GM21786 (cell line): ENCODE results near the gene RB1.
A peak's percentile ranks its signal among the peaks of the same experiment; 100 is the strongest.
"Not testable (repeated sequence)": the region's sequence is repeated elsewhere in the genome, so short reads cannot be mapped to it uniquely, and the experiment has no call there.

ENCODE experiments used
- ATAC-seq: cut with Tn5 transposase; IDR thresholded peaks from one replicate; pipeline ENCODE4 v1.9.1; 2021; ENCODE audit not compliant: unreplicated experiment

The RB1 gene

GRCh38 chr13:48346583-48346982 is 43.0 kb downstream of the RB1 start:
- ATAC-seq: no peak

- no peak for ATAC-seq
Observed at GRCh38 chr13:48349525-48349924, 46.0 kb downstream of the RB1 start.

GRCh38 chr13:48353590-48353989 is 50.0 kb downstream of the RB1 start:
- ATAC-seq: no peak

- not testable (repeated sequence) for ATAC-seq
Observed at GRCh38 chr13:48355524-48355923, 52.0 kb downstream of the RB1 start.

- no peak for ATAC-seq
Observed at GRCh38 chr13:48356750-48357149, 53.2 kb downstream of the RB1 start.

- no peak for ATAC-seq
Observed at GRCh38 chr13:48369988-48370387, 66.4 kb downstream of the RB1 start.

GRCh38 chr13:48370815-48371214 is 67.3 kb downstream of the RB1 start:
- ATAC-seq: no peak

- no peak for ATAC-seq
Observed at GRCh38 chr13:48377857-48378256, 74.3 kb downstream of the RB1 start.

GRCh38 chr13:48380581-48380980 is 77.0 kb downstream of the RB1 start:
- no peak for ATAC-seq

GRCh38 chr13:48383384-48383783 is 79.8 kb downstream of the RB1 start:
- ATAC-seq: no peak

GRCh38 chr13:48386816-48387215 is 83.3 kb downstream of the RB1 start:
- ATAC-seq: no peak

GRCh38 chr13:48391257-48391656 is 87.7 kb downstream of the RB1 start:
- ATAC-seq: no peak

- ATAC-seq: no peak
Observed at GRCh38 chr13:48393030-48393697, 89.6 kb downstream of the RB1 start.

GRCh38 chr13:48393698-48394085 is 90.1 kb downstream of the RB1 start:
- no peak for ATAC-seq

GRCh38 chr13:48397744-48398143 is 94.2 kb downstream of the RB1 start:
- no peak for ATAC-seq

GRCh38 chr13:48398450-48399095 is 95.0 kb downstream of the RB1 start:
- ATAC-seq: no peak

GRCh38 chr13:48400090-48400694 is 96.6 kb downstream of the RB1 start:
- no peak for ATAC-seq

- ATAC-seq: peak; percentile 45
Observed at GRCh38 chr13:48400850-48401291, 97.3 kb downstream of the RB1 start.

- ATAC-seq: no peak
Observed at GRCh38 chr13:48401480-48401879, 97.9 kb downstream of the RB1 start.

- peak; percentile 35 for ATAC-seq
Observed at GRCh38 chr13:48402325-48402932, 98.9 kb downstream of the RB1 start.

- ATAC-seq: peak; percentile 66
Observed at GRCh38 chr13:48403151-48403631, 99.6 kb downstream of the RB1 start.

GRCh38 chr13:48403913-48404312 is 100.4 kb downstream of the RB1 start:
- ATAC-seq: no peak
